Activated CD4-positive, alpha-beta T cell treated with anti-CD3 and anti-CD28 coated beads, Interleukin-2, amount 10 ng/mL, durations not matched to agents 7 days and 5 days (primary cell): ENCODE measurements around the gene LAMA4. TPM values are rescaled to one million over a fixed set of nuclear protein-coding genes. Genes with fewer than 3 reads are reported as not detected.

ENCODE experiments used
- CTCF ChIA-PET: fragments of 350-600 bp; sonication (Branson Sonifier 250); formaldehyde crosslinking; loops from one replicate; lab custom pipeline; 2021; ENCODE audit warnings: antibody characterized with exemption; lab: Charles Lee
- POLR2A ChIA-PET: fragments of 350-600 bp; sonication (Branson Sonifier 250); formaldehyde crosslinking; loops from one replicate; lab custom pipeline; 2021; ENCODE audit warnings: antibody characterized with exemption; lab: Charles Lee
- DNase-seq: peaks from one replicate; pipeline ENCODE4 v3.0.0-alpha.2; 2020
- H3K27ac Mint-ChIP-seq: one replicate; pipeline ENCODE4 v1.8.0; 2021; ENCODE audit warnings: mild to moderate bottlenecking, moderate library complexity, mixed read lengths
- H3K27me3 Mint-ChIP-seq: one replicate; pipeline ENCODE4 v1.8.0; 2021; ENCODE audit warnings: mixed read lengths
- H3K36me3 Mint-ChIP-seq: one replicate; pipeline ENCODE4 v1.8.0; 2021; ENCODE audit warnings: low read depth, mixed read lengths
- H3K4me1 Mint-ChIP-seq: one replicate; pipeline ENCODE4 v1.8.0; 2021; ENCODE audit warnings: mixed read lengths
- H3K4me3 Mint-ChIP-seq: one replicate; pipeline ENCODE4 v1.8.0; 2021; ENCODE audit warnings: mild to moderate bottlenecking, moderate library complexity, mixed read lengths
- H3K9me3 Mint-ChIP-seq: one replicate; pipeline ENCODE4 v1.8.0; 2021; ENCODE audit warnings: mixed read lengths
- total RNA-seq, 2 experiments: library from RNA; stranded (reverse); gene quantifications; one replicate each; pipeline ENCODE4 v1.2.3, GENCODE V29; 2021

LAMA4 gene
- total RNA-seq, 2 experiments from 2014 or later: not detected

DNA sequence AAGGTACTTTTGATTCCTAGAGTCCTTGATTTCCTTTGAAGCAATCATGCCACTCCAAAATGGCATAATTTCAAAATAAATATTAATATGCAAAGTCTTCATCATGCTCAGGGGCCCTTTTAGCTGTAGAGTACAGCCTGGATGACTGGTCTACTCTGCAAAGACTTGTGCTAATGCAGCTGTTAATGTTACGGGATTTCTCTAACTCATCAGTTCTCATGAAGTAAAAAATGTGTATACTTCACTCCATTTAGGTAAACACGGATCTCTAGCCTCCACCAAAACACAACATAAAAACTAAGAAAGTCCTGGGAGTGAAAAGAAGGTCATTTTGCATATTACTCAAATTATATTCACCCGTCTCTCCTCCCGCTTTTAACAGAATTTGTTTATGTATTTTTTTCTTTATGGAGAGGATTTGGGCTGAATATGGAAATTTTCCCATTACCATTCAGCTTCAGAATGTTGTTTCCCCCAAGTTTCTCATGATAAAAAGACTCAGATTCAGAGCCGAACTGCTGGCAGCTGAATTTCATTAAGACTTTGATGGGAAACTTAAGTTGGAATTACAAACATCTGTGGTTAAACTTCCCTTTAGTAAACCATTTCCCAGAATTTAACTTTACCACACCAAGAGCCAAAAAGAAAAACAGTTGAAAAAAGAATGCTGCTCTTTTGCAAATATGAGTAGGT is 8.7 kb downstream of the LAMA4 start:
- CTCF ChIA-PET: interaction anchor here (0.8 kb wide), 1 partner anchor 8 kb away, joined by 3 read pairs; the partner anchor contains the start of gene LAMA4
- Mint-ChIP-seq H3K9me3 (no peaks in the 10 kb centered on the region), H3K4me1 (peaks cover 12% of the 10 kb centered on the region), H3K4me3 (no peak overlapping the region), H3K36me3 (no peaks in the 10 kb centered on the region), H3K27ac (no peak overlapping the region), H3K27me3 (peaks cover 15% of the 10 kb centered on the region)
- DNase-seq: no peak
- POLR2A ChIA-PET: no interaction called here

DNA sequence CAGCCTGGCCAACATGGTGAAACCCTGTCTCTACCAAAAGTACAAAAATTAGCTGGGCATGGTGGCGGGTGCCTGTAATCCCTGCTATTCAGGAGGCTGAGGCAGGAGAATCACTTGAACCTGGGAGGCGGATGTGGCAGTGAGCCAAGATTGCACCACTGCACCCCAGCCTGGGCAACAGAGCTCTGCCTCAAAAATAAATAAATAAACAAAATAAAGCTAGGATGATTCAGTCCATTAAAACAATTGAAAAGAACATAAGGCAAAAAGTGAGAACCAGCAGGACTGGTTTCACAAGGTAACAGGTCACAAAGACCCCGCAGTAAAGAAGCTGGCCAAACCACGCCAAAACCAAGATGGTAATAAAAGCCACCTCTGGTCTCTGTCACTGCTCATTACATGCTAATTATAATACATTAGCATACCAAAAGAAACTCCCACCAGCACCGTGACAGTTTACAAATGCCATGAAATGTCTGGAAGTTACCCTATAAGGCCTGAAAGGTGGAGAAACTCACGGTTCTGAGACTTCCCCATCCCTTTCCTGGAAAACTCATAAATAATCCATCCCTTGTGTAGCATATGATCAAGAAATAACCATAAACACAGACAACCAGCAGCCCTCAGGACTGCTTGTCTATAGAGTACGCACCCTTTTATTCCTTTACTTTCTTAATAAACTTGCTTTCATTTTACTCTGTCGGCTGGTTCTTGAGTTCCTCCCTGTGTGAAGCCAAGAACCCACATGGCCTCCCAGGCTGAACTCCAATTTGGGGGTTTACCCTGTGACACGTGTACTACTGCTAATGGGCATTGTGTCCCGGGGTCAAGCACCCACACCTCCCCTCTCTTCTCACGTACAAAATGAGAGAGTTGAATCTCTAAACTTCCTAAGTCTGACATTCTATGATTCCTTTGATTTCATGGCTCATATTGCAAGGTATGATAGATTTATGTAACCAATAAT is 10.2 kb downstream of the LAMA4 start:
- H3K27me3 Mint-ChIP-seq: peaks cover 13% of the 10 kb centered on the region
- no peaks in the 10 kb centered on the region for H3K9me3 Mint-ChIP-seq
- H3K27ac Mint-ChIP-seq: no peak overlapping the region
- CTCF ChIA-PET: no interaction called here
- no peak overlapping the region for H3K4me3 Mint-ChIP-seq
- POLR2A ChIA-PET: no interaction called here
- peaks cover 12% of the 10 kb centered on the region for H3K4me1 Mint-ChIP-seq
- DNase-seq: no peak
- H3K36me3 Mint-ChIP-seq: no peaks in the 10 kb centered on the region

DNA sequence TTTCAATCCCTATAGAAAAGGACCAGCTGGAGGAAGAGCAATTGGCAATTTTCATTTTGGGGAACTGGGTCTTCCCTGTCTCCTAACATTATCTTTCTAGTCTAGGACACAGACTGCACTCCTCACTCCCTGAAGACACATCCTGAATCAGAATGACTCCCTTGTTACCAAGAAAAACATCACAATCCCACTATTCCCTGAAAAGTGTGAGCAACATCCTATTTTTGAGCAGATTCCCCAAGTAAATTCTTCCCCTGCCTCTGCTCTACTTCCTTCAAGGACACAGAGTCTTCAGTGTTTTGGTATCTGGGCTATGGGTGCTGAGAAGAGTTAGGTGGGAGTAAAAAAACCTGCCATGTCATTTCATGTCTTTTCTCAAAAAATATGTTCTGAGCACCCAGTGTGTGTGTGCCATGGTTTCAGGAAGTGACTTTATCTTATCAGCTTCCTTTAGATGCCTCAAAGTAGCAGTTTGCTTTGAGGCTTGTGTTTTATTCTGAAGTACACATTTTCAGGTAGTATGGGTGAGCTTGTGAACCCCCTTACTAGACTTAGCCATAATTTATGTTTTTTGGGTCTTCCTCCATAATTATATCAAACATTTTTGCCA is 12.4 kb downstream of the LAMA4 start:
- Mint-ChIP-seq H3K4me1 (peaks cover 12% of the 10 kb centered on the region), H3K27me3 (peaks cover 21% of the 10 kb centered on the region), H3K4me3 (no peak overlapping the region), H3K9me3 (no peaks in the 10 kb centered on the region), H3K36me3 (no peaks in the 10 kb centered on the region), H3K27ac (peak overlapping the region; percentile 46)
- no peak for DNase-seq
- CTCF ChIA-PET: no interaction called here
- POLR2A ChIA-PET: no interaction called here

DNA sequence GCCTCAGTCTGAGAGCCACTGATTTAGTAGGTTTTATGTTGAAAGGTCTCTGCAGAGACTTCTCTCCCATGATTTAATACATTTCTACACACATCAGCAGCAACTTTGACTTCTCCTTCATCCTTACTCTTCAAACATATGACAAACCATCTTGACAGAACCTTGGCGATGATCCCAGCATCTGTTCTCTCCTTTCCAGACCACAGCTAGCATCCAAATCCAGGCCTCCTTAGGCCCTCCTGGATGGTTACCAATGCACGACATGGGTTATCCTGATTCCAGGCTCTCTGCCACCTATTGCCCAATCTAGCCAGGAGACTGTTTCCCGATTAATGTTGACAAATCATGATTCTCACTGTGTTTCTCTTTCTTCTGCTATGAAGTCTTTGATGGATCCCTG is 16.8 kb downstream of the LAMA4 start:
- Mint-ChIP-seq H3K9me3 (no peaks in the 10 kb centered on the region), H3K4me1 (peaks cover 20% of the 10 kb centered on the region), H3K27me3 (peaks cover 44% of the 10 kb centered on the region), H3K4me3 (no peak overlapping the region), H3K27ac (no peak overlapping the region), H3K36me3 (no peaks in the 10 kb centered on the region)
- no peak for DNase-seq
- ChIA-PET POLR2A (no interaction called here), CTCF (interaction anchor here (1.0 kb wide), 1 partner anchor 28 kb away, joined by 3 read pairs; no protein-coding TSS in a partner anchor)

DNA sequence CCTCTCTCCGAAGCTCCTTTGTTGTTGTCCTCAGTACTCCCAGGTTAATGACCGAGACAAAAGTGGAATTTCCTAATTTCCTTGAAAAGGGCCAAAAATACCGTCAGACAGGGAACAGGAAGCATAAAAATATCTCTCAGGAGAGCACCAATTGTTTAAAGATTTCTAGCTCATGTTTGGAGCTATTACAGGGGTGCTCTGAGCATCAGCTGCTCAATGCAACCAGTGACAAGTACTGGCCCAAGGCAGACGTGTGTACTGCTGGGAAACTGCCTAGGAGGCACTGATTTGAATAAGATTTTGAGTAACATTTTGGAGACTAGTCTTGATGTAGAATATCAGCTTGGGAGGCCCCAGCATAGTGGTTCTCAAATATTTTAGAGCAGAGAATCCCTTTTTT is 17.3 kb downstream of the LAMA4 start:
- POLR2A ChIA-PET: no interaction called here
- Mint-ChIP-seq H3K36me3 (no peaks in the 10 kb centered on the region), H3K4me3 (no peak overlapping the region), H3K4me1 (peaks cover 15% of the 10 kb centered on the region), H3K9me3 (no peaks in the 10 kb centered on the region), H3K27ac (no peak overlapping the region), H3K27me3 (peaks cover 46% of the 10 kb centered on the region)
- CTCF ChIA-PET: interaction anchor here (0.5 to 1.2 kb wide), 2 partner anchors 51 to 100 kb away, joined by 3 read pairs; no protein-coding TSS in a partner anchor
- DNase-seq: no peak

DNA sequence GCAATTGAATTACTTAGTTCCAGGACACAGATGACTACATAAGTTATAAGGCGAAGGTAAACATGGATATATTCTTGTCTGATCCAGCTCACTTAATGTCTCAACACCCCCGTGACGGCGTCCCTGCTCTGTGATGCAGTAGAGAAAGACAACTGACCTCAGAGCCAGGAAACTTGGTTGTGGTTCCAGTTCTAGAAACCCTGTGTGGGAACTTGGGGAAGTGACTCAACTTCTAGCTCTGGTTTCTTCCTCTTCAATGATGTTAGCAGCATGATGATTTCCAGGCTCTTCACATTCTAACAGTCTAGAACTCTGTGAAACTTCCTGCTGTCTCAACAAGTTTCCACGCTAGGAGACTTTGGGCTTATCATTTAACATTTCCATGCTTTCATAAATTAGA is 18.4 kb downstream of the LAMA4 start:
- DNase-seq: peak; percentile 34
- Mint-ChIP-seq H3K4me1 (peaks cover 9% of the 10 kb centered on the region), H3K9me3 (no peaks in the 10 kb centered on the region), H3K27ac (no peak overlapping the region), H3K27me3 (peaks cover 46% of the 10 kb centered on the region), H3K4me3 (no peak overlapping the region), H3K36me3 (no peaks in the 10 kb centered on the region)
- POLR2A ChIA-PET: no interaction called here
- CTCF ChIA-PET: interaction anchor here (1.2 kb wide), 1 partner anchor 52 kb away, joined by 3 read pairs; no protein-coding TSS in a partner anchor

DNA sequence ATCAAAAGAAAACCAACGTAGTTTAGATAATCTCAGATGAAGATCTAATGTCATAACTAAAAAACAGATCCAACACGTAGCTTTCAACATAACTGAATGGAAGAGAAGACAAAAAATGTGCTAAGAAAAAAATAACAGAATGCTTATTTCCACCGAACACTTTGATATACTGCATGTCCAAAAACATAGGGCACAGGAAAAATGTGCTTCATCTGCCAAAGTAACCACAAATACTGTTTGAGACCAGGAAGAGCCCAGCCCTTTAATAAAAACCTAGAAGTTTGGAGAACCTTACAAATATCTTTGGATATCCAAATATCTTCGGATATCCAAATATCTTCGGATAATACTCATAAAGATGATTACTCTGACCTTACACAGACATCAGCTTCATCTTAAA is 19.8 kb downstream of the LAMA4 start:
- no peak overlapping the region for H3K4me3 Mint-ChIP-seq
- H3K36me3 Mint-ChIP-seq: no peaks in the 10 kb centered on the region
- POLR2A ChIA-PET: interaction anchor here (0.6 kb wide), 1 partner anchor 37 kb away, joined by 3 read pairs; no protein-coding TSS in a partner anchor
- no peak overlapping the region for H3K27ac Mint-ChIP-seq
- no peak for DNase-seq
- H3K27me3 Mint-ChIP-seq: peaks cover 47% of the 10 kb centered on the region
- H3K9me3 Mint-ChIP-seq: no peaks in the 10 kb centered on the region
- peaks cover 9% of the 10 kb centered on the region for H3K4me1 Mint-ChIP-seq
- CTCF ChIA-PET: no interaction called here

DNA sequence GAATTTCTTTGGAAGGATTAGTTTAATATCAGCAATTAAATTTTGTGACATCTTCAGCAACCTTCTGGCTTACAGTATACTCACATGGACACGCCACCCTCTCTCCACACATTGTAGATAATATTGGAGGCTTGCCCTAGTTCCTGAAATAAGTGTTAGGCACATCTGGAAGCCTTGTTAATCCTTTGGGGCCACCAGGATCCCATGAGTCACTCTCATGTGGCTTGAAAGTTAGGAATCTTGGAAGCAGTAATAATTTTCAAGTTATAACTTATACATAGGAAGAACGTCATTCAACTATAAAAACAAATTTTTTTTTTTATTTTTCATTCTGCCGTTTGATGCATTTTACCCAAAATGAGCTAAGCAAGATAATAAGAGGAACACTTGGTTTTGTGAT is 20.5 kb downstream of the LAMA4 start:
- POLR2A ChIA-PET: no interaction called here
- H3K4me3 Mint-ChIP-seq: no peak overlapping the region
- CTCF ChIA-PET: interaction anchor here (1.0 kb wide), 1 partner anchor 65 kb away, joined by 3 read pairs; no protein-coding TSS in a partner anchor
- H3K27me3 Mint-ChIP-seq: peaks cover 47% of the 10 kb centered on the region
- no peak overlapping the region for H3K27ac Mint-ChIP-seq
- DNase-seq: no peak
- no peaks in the 10 kb centered on the region for H3K9me3 Mint-ChIP-seq
- H3K4me1 Mint-ChIP-seq: peaks cover 9% of the 10 kb centered on the region
- H3K36me3 Mint-ChIP-seq: no peaks in the 10 kb centered on the region

DNA sequence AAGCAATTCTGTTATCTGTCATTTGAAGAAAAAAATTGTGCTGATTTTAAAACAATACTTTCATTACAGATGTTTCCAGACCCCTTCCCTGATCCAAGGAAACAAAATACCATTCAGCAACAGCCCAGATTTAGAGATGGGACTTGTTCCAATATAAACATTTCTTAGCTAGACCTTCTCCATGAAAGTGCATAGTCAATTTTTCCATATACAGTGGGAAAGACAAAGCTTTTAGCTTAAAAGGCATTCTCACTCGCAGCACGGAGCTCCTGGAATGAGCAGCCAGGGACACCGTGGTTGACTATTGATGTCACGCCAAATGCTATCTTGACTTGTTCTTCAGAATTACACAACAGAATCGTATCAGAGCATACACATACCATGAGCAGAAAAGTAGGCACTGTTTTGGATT is 21.5 kb downstream of the LAMA4 start:
- H3K36me3 Mint-ChIP-seq: no peaks in the 10 kb centered on the region
- CTCF ChIA-PET: interaction anchor here (0.6 to 1.0 kb wide), 2 partner anchors 62 to 66 kb away, joined by 3 read pairs; no protein-coding TSS in a partner anchor
- DNase-seq: no peak
- H3K4me1 Mint-ChIP-seq: peaks cover 9% of the 10 kb centered on the region
- POLR2A ChIA-PET: no interaction called here
- H3K27me3 Mint-ChIP-seq: peaks cover 46% of the 10 kb centered on the region
- H3K4me3 Mint-ChIP-seq: no peak overlapping the region
- no peak overlapping the region for H3K27ac Mint-ChIP-seq
- no peaks in the 10 kb centered on the region for H3K9me3 Mint-ChIP-seq

DNA sequence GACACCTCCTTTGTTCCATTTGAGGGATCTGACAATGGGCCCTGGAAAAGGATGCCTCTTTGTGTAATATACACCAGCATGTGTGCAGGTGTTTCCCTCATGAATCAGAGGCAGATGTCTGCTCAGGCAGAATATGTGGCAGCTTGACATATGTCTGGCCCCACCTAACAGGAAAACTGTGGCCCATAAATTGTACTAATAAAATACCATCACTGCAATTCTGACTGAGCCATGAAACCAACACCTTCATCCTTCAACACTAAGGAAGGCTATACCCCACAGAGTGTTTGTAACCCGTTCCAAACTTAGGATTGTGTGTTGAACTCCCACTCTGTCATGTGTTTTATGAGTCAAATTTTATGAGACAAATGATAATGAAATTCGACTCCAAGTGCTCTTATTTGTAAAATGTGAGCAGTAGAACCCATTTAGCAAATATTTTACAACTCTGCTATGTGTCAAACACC is 22.7 kb downstream of the LAMA4 start:
- H3K4me1 Mint-ChIP-seq: peaks cover 9% of the 10 kb centered on the region
- ChIA-PET CTCF (interaction anchor here (0.7 kb wide), 1 partner anchor 27 kb away, joined by 3 read pairs; no protein-coding TSS in a partner anchor), POLR2A (no interaction called here)
- no peaks in the 10 kb centered on the region for H3K36me3 Mint-ChIP-seq
- H3K9me3 Mint-ChIP-seq: no peaks in the 10 kb centered on the region
- peaks cover 36% of the 10 kb centered on the region for H3K27me3 Mint-ChIP-seq
- no peak overlapping the region for H3K4me3 Mint-ChIP-seq
- DNase-seq: no peak
- H3K27ac Mint-ChIP-seq: no peak overlapping the region

DNA sequence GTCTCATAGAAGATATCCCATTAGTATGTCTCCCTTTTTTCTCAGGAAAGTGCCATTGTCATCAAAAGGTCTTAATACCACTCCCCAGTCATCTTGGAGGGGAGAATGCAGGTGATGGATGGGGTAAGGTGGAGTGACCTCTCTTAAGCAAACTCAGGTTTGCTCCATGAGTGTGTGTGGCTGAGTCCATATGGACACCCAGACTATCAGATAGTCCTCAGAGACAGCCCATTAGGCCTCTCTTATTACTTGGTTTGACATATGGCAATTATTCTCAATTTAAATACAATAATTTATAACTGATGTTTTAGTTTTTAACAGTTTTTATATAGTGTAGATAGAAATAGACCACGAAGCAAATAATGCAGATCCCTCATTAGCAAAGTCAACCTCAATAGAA is 23.2 kb downstream of the LAMA4 start:
- peaks cover 38% of the 10 kb centered on the region for H3K27me3 Mint-ChIP-seq
- H3K36me3 Mint-ChIP-seq: no peaks in the 10 kb centered on the region
- no peak overlapping the region for H3K27ac Mint-ChIP-seq
- peaks cover 7% of the 10 kb centered on the region for H3K4me1 Mint-ChIP-seq
- H3K4me3 Mint-ChIP-seq: no peak overlapping the region
- DNase-seq: no peak
- no peaks in the 10 kb centered on the region for H3K9me3 Mint-ChIP-seq
- ChIA-PET CTCF (no interaction called here), POLR2A (no interaction called here)

DNA sequence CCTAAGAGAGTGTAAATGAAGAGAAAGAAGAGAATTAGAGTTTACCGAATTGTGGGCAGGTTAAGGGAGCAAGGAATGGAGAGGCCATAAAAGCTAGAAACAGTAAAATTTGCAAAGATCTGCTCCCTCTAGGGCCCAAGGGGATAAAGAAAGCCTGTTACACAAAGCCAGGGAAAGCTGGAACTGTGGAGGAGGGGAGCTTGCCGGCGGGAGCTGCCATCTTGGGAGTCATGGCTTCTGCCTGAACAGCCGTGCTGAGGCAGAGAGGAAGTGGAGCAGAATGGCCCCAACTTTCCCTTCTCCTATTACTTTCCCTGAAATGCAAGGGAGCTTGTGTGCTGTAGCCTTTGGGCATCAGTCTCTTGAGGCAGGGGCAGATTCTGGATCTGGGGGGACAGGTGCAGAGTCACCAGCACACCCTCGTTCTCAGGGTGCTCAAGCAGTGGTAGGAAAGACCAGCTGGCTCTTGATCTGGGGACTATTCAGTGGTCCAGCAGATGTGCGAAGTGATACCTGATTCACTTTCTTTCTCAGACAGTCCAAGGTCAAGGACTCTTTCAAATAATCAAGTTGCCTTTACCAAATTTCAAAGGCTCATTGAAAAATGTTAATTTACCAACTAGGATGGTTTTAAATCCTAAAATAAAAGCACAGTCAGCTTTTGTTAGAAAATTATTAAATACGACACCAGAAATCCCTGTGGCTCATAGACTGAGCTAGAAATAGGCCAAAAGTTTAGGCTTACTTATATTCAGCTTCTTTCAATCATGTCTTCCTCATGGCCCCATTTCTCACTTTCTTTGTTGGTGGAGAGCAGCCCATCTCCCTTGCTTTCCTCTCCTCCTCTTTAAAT is 25.7 kb downstream of the LAMA4 start:
- no peaks in the 10 kb centered on the region for H3K36me3 Mint-ChIP-seq
- POLR2A ChIA-PET: no interaction called here
- no peak overlapping the region for H3K4me3 Mint-ChIP-seq
- no peaks in the 10 kb centered on the region for H3K9me3 Mint-ChIP-seq
- DNase-seq: no peak
- H3K27ac Mint-ChIP-seq: no peak overlapping the region
- H3K27me3 Mint-ChIP-seq: peaks cover 31% of the 10 kb centered on the region
- no peaks in the 10 kb centered on the region for H3K4me1 Mint-ChIP-seq
- CTCF ChIA-PET: interaction anchor here (1.2 to 1.3 kb wide), 2 partner anchors 17 to 30 kb away, joined by 3 read pairs; no protein-coding TSS in a partner anchor
